ENCODE measurements around the gene HIKESHI. TPM values are rescaled to one million over a fixed set of nuclear protein-coding genes. Genes with fewer than 3 reads are reported as not detected.

Gene HIKESHI
- total RNA-seq, 2 donors from 2014 or later = 23.7 to 27.8 TPM

DNA sequence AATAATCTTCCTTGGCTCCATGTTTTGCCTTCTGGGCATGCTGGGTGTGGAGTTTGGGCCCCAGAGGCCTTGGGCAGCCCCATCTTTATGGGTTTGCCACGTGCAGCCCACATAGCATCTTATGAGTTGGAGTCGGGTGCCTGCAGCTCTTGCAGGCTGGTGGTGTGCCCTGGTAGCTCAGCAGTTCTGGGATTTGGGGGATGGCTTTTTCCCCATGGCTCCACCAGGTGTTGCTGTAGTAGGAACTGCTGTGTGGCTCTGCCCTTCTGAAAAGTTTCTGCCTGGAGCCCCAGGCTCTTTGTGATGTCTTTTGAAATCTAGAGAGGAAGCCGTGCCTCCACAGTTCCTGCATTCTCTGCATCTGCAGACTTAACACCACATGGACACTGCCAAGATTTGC, 40.7 kb upstream of the HIKESHI start:
- no peaks in the 10 kb centered on the region for H3K9me3 ChIP-seq
- H3K27me3 ChIP-seq = no peaks in the 10 kb centered on the region
- intact Hi-C loops (cut with DNase I) = no loop called here
- no peaks in the 10 kb centered on the region for H3K4me1 ChIP-seq
- no peak overlapping the region for H3K4me3 ChIP-seq
- H3K36me3 ChIP-seq = no peaks in the 10 kb centered on the region
- no peak overlapping the region for H3K9ac ChIP-seq (ENCODE audit: low read depth in 2 of 2, low read length in 2 of 2)
- no peak for DNase-seq
- TF ChIP-seq, protein P1, sequence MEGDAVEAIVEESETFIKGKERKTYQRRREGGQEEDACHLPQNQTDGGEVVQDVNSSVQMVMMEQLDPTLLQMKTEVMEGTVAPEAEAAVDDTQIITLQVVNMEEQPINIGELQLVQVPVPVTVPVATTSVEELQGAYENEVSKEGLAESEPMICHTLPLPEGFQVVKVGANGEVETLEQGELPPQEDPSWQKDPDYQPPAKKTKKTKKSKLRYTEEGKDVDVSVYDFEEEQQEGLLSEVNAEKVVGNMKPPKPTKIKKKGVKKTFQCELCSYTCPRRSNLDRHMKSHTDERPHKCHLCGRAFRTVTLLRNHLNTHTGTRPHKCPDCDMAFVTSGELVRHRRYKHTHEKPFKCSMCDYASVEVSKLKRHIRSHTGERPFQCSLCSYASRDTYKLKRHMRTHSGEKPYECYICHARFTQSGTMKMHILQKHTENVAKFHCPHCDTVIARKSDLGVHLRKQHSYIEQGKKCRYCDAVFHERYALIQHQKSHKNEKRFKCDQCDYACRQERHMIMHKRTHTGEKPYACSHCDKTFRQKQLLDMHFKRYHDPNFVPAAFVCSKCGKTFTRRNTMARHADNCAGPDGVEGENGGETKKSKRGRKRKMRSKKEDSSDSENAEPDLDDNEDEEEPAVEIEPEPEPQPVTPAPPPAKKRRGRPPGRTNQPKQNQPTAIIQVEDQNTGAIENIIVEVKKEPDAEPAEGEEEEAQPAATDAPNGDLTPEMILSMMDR (IDR thresholded peaks at IDR 0.05) = no peak
- H3K27ac ChIP-seq = no peak overlapping the region

DNA sequence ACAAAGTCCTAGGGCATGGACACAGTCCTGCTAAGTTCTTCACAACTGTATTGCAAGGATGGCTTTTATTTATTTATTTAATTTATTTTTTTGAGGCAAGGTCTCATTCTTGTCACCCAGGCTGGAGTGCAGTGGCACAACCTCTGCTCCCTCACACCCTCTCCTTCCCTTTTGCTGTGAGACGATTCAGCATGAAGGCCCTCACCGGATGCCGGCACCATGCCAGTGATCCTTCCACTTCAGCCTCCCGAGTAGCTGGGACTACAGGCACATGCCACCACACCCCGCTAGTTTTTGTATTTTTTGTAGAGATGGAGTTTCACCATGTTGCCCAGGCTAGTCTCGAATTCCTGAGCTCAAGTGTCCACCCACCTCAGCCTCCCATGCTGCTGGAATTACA, 39.7 kb upstream of the HIKESHI start:
- H3K9ac ChIP-seq (ENCODE audit: low read depth in 2 of 2, low read length in 2 of 2) = no peak overlapping the region
- no peaks in the 10 kb centered on the region for H3K9me3 ChIP-seq
- no peak for DNase-seq
- no peaks in the 10 kb centered on the region for H3K27me3 ChIP-seq
- H3K36me3 ChIP-seq = no peaks in the 10 kb centered on the region
- no peaks in the 10 kb centered on the region for H3K4me1 ChIP-seq
- intact Hi-C loops (cut with DNase I) = no loop called here
- no peak overlapping the region for H3K4me3 ChIP-seq
- no peak overlapping the region for H3K27ac ChIP-seq
- TF ChIP-seq, protein P1 (IDR thresholded peaks at IDR 0.05) = no peak

DNA sequence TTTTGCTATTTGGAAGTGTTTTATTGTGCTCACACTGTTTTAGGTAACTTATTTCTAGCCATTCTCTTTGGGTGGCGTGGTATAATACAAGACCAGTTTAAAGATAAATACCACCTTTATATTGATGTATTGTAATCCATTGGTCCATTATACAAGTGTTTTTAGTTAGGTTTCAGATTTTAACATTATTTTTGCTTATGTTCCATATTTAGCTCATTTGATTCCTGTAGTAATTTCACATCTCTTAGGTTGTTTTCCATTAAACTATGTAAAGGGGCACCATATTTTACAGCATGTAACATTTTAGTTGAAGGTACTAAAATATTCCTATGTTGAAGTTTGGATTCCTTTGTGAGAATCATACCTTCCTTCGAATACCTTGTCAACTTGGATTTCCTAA, 37.4 kb upstream of the HIKESHI start:
- DNase-seq = no peak
- no peaks in the 10 kb centered on the region for H3K36me3 ChIP-seq
- intact Hi-C loops (cut with DNase I) = no loop called here
- H3K4me1 ChIP-seq = no peaks in the 10 kb centered on the region
- H3K9ac ChIP-seq (ENCODE audit: low read depth in 2 of 2, low read length in 2 of 2) = no peak overlapping the region
- H3K9me3 ChIP-seq = no peaks in the 10 kb centered on the region
- no peaks in the 10 kb centered on the region for H3K27me3 ChIP-seq
- TF ChIP-seq, protein P1 (IDR thresholded peaks at IDR 0.05) = no peak
- no peak overlapping the region for H3K27ac ChIP-seq
- no peak overlapping the region for H3K4me3 ChIP-seq

DNA sequence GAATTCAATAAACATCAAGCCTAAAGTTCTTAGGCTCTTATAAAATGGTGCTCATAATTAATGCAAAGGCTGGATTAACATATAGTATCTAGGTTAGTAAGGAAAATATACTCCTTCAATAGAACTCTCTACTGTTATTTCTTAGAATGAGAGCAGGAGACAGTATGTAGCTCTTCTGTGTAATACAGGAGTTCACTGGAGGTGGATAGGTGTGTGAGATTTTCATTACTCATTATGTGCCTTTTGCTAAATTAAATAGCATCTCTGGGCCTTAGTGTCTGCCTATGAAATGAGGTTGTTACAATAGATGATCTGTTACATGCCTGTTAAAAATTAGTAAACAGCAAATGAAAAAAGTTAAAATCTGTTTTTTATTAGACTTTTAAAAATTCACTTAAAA, 36.8 kb upstream of the HIKESHI start:
- no peaks in the 10 kb centered on the region for H3K4me1 ChIP-seq
- H3K27ac ChIP-seq = no peak overlapping the region
- H3K4me3 ChIP-seq = no peak overlapping the region
- no peaks in the 10 kb centered on the region for H3K9me3 ChIP-seq
- intact Hi-C loops (cut with DNase I) = no loop called here
- TF ChIP-seq, protein P1 (IDR thresholded peaks at IDR 0.05) = no peak
- H3K27me3 ChIP-seq = no peaks in the 10 kb centered on the region
- DNase-seq = no peak
- no peak overlapping the region for H3K9ac ChIP-seq (ENCODE audit: low read depth in 2 of 2, low read length in 2 of 2)
- H3K36me3 ChIP-seq = no peaks in the 10 kb centered on the region

DNA sequence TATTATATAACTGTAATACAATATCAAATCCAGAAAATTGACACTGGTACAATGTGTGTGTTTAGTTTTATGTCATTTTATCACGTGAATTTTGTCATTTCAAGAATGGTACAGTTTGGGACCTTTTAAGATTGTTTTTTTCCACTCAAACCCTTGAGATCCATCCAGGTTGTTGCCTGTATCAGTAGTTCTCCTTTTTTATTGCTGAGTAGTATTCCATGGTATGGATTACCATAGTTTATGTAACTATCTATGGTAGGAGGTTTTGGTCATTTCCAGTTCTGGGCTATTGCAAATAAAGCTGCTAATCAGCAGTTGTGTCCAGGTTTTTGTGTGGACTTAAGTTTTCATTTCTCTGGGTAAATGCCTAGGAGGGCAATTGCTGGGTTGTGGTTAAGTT, 32.4 kb upstream of the HIKESHI start:
- DNase-seq = no peak
- no peaks in the 10 kb centered on the region for H3K27me3 ChIP-seq
- no peak overlapping the region for H3K9ac ChIP-seq (ENCODE audit: low read depth in 2 of 2, low read length in 2 of 2)
- H3K36me3 ChIP-seq = no peaks in the 10 kb centered on the region
- TF ChIP-seq, protein P1 (IDR thresholded peaks at IDR 0.05) = no peak
- H3K4me3 ChIP-seq = no peak overlapping the region
- no peaks in the 10 kb centered on the region for H3K9me3 ChIP-seq
- intact Hi-C loops (cut with DNase I) = no loop called here
- H3K4me1 ChIP-seq = no peaks in the 10 kb centered on the region
- H3K27ac ChIP-seq = no peak overlapping the region

DNA sequence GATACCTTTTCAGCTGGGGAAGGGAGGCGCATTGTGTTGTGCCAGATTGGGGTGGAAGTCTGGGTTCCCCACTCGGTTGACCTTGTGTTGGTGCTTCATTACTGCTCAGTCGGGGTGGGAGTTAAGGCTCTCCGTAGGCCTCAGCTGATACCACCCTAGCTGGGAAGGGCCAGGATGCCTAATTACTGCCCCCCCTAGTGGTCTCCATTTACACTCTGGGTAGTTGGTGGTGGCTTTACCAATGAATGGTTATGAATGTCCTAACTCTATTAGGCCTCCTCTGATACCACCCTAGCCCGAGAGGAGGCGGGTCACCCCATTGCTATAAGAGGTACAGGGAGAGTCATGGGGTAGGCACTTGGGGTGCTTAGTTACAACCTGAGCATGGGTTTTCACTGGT, 27.5 kb upstream of the HIKESHI start:
- Histone ChIP-seq H3K4me3 (no peak overlapping the region), H3K9ac (ENCODE audit: low read depth in 2 of 2, low read length in 2 of 2) (no peak overlapping the region), H3K9me3 (no peaks in the 10 kb centered on the region), H3K36me3 (peaks cover 5% of the 10 kb centered on the region), H3K27me3 (no peaks in the 10 kb centered on the region), H3K27ac (no peak overlapping the region), H3K4me1 (no peaks in the 10 kb centered on the region)
- no peak for DNase-seq
- intact Hi-C loops (cut with DNase I) = no loop called here
- TF ChIP-seq, protein P1 (IDR thresholded peaks at IDR 0.05) = no peak
